HG03064 (cell line): ENCODE results near the gene PPP1R2.

Experiments
- ATAC-seq: cut with Tn5 transposase; IDR thresholded peaks from one replicate; pipeline ENCODE4 v1.9.1; 2021; ENCODE audit warnings: low read depth; ENCODE audit not compliant: unreplicated experiment

PPP1R2 gene

GRCh38 chr3:195467641-195468390 lies 75.3 kb downstream of the PPP1R2 start:
- no peak for ATAC-seq

- ATAC-seq: no peak
Measured at GRCh38 chr3:195466251-195466650, 76.9 kb downstream of the PPP1R2 start.
